Measurements from ENCODE around the gene KCNE1. TPM values are rescaled to one million over a fixed set of nuclear protein-coding genes. Genes with fewer than 3 reads are reported as not detected.

KCNE1 gene
- total RNA-seq, 4 donors from 2014 or later, result 0.82 to 2.3 (median 0.83) TPM; not detected in 1

GRCh38 chr21:34517491-34518245, 5.7 kb upstream of the KCNE1 start:
- H3K27ac ChIP-seq, result no peak overlapping the region
- TF ChIP-seq CTCF (IDR thresholded peaks at IDR 0.05) (peak in 3 of 6 experiments; percentile 10 to 41 (median 24)), POLR2A (IDR thresholded peaks at IDR 0.05) (no peak)

DNA sequence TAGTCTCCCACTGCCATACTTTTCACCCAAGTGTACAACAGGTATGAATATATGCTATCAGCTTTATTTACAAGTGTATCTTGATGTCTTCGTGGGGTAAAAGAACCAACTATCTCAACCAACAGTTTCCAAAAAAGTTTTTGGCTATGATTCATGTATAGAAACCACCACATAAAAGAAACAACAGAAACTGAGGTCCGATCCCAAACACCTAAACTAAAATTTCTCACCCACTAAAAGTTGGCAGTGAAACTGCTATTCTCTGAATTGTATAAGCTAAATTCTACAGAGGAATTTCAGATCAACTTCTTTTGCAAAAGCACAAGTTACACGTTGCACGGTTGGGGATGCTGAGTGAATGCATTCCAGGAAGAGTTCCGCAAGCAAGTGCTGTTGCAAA, 5.0 kb upstream of the KCNE1 start:
- H3K4me1 ChIP-seq, result peaks cover 0 to 14% (median 4%) of the 10 kb centered on the region in 3 donors
- H3K4me3 ChIP-seq, result no peak overlapping the region
- H3K9me3 ChIP-seq, result no peaks in the 10 kb centered on the region
- TF ChIP-seq POLR2A (IDR thresholded peaks at IDR 0.05), result no peak
- no peak for TF ChIP-seq CTCF (IDR thresholded peaks at IDR 0.05)
- WGBS, 2 donors, result 74 to 75% methylated on average over 5 of the region's 5 CpGs
- no peak for DNase-seq
- H3K27me3 ChIP-seq, result no peaks in the 10 kb centered on the region
- intact Hi-C loops (cut with DNase I), result no loop called here
- H3K36me3 ChIP-seq, result peaks cover 0 to 49% (median 7%) of the 10 kb centered on the region in 3 donors
- no peak overlapping the region for H3K27ac ChIP-seq

More at GRCh38 chr21:34517491-34518245, 5.7 kb upstream of the KCNE1 start:
- intact Hi-C loops (cut with DNase I), result no loop called here
- DNase-seq, result no peak
- WGBS, 2 donors, result 85 to 91% methylated on average over 20 to 22 of the region's 22 CpGs
- Histone ChIP-seq H3K9me3 (no peaks in the 10 kb centered on the region), H3K4me3 (no peak overlapping the region), H3K27me3 (no peaks in the 10 kb centered on the region), H3K36me3 (peaks cover 0 to 54% (median 7%) of the 10 kb centered on the region in 3 donors), H3K4me1 (peaks cover 4 to 20% (median 10%) of the 10 kb centered on the region in 3 donors)

GRCh38 chr21:34514576-34515115, 2.6 kb upstream of the KCNE1 start:
- no peak for DNase-seq
- Histone ChIP-seq H3K9me3 (no peaks in the 10 kb centered on the region), H3K27me3 (no peaks in the 10 kb centered on the region), H3K36me3 (peaks cover 0 to 27% (median 7%) of the 10 kb centered on the region in 3 donors), H3K27ac (no peak overlapping the region), H3K4me1 (peaks cover 4 to 19% (median 12%) of the 10 kb centered on the region in 3 donors), H3K4me3 (no peak overlapping the region)
- TF ChIP-seq CTCF (IDR thresholded peaks at IDR 0.05) (no peak), POLR2A (IDR thresholded peaks at IDR 0.05) (no peak)
- WGBS, 2 donors, result 82 to 90% methylated on average over 10 of the region's 10 CpGs
- intact Hi-C loops (cut with DNase I), result no loop called here

DNA sequence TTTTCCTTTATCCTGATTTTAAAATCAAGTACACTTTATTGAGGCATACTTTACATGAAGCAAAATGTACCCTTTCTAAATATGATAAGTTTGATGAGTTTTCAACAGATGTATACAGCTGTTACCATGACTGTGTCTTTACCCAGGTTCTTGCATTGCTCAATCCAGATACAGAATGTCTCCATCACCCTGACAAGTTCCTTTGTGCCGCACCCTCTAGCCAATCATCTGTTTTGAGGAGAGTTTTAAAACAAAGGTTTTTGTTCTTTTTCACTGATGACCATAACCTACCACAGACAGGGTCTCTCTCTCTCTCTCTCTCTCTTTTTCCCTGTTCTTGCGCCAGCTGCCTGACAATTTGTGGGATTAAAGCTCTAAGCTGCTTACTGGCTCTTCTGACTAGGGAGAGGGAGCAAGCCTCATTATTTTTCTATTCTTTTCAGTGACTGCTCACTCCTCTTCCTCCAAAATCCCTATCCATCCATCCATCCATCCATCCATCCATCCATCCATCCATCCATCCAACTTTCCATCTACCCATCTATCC, 1.2 kb upstream of the KCNE1 start:
- no peaks in the 10 kb centered on the region for H3K27me3 ChIP-seq
- no peak for DNase-seq
- intact Hi-C loops (cut with DNase I), result no loop called here
- H3K9me3 ChIP-seq, result no peaks in the 10 kb centered on the region
- H3K4me1 ChIP-seq, result peaks cover 4 to 19% (median 12%) of the 10 kb centered on the region in 3 donors
- peaks cover 0 to 15% (median 7%) of the 10 kb centered on the region in 3 donors for H3K36me3 ChIP-seq
- no peak for TF ChIP-seq POLR2A (IDR thresholded peaks at IDR 0.05)
- TF ChIP-seq CTCF (IDR thresholded peaks at IDR 0.05), result no peak
- peak overlapping the region in 1 of 4 donors; percentile 13 for H3K27ac ChIP-seq
- 72 to 85% methylated on average over 2 of the region's 2 CpGs for WGBS, 2 donors
- H3K4me3 ChIP-seq, result no peak overlapping the region

DNA sequence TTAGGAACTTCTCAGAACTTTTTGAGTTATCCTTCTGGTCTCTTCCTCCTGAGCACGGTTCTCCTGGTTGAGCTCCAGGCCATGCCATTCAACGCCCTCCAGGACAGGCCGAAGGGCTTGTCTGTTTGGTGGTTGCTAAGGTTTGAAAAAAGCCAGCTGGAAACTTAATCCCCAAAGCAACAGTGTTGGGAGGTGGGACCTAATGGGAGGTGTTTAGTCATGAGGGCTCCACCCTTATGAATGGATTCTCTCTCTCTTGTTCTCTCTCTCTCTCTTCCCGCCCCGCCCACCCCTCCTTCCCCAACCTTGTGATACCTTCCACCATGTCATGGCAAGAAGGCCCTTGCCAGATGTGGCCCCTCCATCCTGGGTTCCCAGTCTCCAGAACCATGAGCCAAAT, 829 bp downstream of the KCNE1 start:
- WGBS, 2 donors, result 34 to 52% methylated on average over 3 of the region's 5 CpGs
- Histone ChIP-seq H3K36me3 (no peaks in the 10 kb centered on the region), H3K27ac (peak overlapping the region in 3 of 4 donors; percentile 48 to 77 (median 53)), H3K4me1 (peaks cover 4 to 19% (median 12%) of the 10 kb centered on the region in 3 donors), H3K4me3 (peak overlapping the region in 1 of 4 donors; percentile 40), H3K27me3 (no peaks in the 10 kb centered on the region), H3K9me3 (no peaks in the 10 kb centered on the region)
- intact Hi-C loops (cut with DNase I), result no loop called here
- TF ChIP-seq POLR2A (IDR thresholded peaks at IDR 0.05) (no peak), CTCF (IDR thresholded peaks at IDR 0.05) (no peak)
- DNase-seq, result no peak
